ENCODE data around the gene F9.
"Not testable (repeated sequence)": the region's sequence is repeated elsewhere in the genome, so short reads cannot be mapped to it uniquely, and the experiment has no call there.

Gene F9

GRCh38 chrX:139530550-139530949, at the start of gene F9:
TSS of gene F9 (plus strand) at chrX:139530739. CDS start at chrX:139530765, 26 bp downstream.
- no peak for DNase-seq

DNA sequence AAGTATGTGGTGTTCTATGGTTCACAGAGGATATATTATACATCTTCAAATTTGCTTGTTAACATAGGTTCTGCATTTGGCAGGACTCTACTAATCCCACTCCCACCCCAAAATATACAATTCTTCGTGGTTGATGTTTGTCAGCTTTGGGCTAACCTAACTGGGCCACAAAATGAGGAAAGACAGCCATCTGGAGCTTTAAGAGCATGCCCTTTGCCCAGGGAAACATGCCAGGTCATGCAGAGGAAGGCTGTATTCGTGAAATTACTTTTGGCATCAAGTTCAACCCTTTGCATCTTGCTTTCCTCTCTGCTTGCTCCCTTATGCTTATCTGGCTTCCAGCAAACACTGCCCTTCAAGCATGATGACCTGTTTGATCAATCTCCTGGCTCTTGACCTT, 46.8 kb upstream of the F9 start:
- DNase-seq = no peak

DNA sequence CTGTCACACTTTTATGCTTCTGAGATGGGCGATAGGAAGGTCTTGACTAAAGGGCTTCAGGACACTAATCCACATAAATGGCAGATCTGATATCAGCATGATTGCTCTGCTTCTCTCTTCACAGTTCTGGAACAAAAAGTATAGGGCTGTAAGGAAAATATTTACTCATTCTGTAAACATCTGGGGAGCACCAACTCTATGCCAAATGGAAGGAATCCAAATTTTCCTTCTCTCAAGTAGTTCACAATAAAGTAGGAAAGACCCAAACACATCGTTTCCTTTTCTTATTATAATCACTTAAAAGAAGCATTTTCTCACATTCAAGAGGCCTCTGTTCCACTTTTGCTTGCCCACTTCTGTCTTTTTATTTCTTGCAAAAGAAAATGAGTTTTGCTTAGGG, 45.9 kb upstream of the F9 start:
- DNase-seq = no peak

GRCh38 chrX:139495324-139495723, 35.2 kb upstream of the F9 start:
- DNase-seq = no peak

GRCh38 chrX:139506333-139506732, 24.2 kb upstream of the F9 start:
- no peak for DNase-seq

GRCh38 chrX:139508099-139508498, 22.4 kb upstream of the F9 start:
- DNase-seq = no peak

DNA sequence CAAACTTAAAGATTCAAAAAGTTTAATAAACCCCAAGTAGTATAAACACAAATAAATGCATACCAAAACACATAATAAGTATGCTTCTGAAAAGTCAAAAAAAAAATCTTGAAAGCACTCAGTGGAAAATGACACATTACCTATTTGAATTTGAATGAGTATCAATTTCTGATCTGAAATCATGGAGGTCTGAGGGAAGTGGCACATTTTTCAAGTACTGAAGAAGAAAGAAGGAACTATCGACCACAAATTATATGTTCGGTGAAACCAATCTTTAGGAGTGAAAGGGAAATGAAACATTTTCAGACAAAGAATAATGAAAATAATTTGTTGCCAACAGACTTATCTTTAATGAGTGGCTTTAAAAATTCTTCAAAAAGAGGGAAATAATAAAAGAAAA, 12.1 kb upstream of the F9 start:
- DNase-seq = no peak

DNA sequence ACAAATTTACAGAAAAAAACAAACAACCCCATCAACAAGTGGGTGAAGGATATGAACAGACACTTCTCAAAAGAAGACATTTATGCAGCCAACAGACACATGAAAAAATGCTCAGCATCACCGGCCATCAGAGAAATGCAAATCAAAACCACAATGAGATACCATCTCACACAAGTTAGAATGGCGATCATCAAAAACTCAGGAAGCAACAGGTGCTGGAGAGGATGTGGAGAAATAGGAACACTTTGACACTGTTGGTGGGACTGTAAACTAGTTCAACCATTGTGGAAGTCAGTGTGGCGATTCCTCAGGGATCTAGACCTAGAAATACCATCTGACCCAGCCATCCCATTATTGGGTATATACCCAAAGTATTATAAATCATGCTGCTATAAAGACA, 1.7 kb upstream of the F9 start:
- DNase-seq = not testable (repeated sequence)

DNA sequence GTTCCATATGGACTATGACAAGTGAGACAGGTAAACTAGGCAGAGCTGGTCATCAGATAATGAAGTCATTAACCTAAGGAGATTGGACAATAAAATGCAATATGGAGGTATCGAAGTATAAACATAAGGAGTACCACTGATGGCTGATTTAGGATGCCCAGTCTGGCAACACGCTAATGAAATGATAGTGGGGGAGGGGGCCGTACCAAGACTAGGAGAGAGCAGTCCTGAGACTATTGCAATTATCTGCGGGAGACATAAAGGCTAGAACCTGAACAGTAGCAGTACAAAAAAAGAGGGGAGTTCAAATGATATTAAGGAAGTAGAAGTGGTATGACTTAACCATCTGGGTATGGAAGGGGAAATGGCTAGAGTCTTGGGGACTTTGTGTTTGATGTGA, 2.3 kb downstream of the F9 start:
- DNase-seq = no peak

DNA sequence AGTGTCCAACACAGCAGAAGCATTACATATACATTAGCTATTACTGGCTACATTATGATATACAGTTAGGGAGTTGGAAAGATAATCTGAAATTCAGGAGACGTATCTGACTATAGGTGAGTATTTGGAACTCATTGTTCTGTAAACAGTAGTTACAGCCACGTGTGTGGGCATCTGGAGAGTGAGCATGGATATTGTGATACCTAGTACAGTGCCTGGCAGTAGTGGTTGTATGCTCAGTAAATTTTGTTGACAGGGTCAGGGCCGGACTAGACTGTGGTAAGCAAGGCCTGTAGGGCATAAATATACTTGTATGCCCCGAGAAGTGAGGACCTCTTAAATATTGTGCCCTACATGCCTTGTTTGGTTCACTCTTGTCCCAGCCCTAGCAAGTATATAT, 2.9 kb downstream of the F9 start:
- no peak for DNase-seq

GRCh38 chrX:139538907-139539790, 8.6 kb downstream of the F9 start:
- DNase-seq = no peak

DNA sequence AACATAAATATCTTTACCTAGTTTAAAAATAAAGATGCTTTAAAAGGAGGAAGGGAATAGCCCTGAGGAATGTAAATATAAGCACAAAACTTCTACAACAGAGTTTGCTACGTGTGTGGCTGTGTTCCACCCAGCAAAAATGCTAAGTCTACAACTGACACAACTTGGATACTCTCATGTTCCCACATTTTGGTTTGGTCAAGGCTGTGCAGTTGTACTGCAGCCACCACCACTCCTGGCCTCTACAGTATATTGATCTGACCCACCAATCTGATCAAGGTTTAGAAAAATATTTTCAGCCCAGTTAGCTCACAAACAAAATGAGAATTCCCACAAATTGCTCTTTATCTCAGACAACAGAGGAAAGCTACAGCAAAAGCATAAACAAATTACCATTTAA, 12.1 kb downstream of the F9 start:
- no peak for DNase-seq

- no peak for DNase-seq
These were observed 13.4 kb downstream of the F9 start for GRCh38 chrX:139543920-139544319.

DNA sequence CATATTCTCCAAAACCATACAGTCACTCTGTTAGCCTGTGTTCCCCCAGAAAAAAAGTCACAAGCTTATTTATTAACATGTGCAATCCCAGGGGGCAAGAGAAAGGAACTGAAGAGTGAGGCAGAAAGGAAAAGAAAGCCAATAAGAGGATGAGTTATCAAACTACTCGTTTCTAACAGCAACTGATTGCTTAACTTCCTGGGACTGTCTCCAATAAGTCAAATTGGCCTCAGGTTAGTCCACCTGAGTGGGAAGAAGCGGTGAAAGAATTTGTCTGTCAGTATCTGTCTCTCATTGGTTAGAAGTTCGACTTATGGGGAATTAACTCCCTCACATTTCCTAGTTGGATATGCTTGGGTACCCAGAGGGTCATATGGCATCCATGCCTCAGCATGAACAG, 14.1 kb downstream of the F9 start:
- DNase-seq = no peak

- no peak for DNase-seq
These were observed 23.8 kb downstream of the F9 start for GRCh38 chrX:139554376-139554775.

GRCh38 chrX:139554991-139555675, 24.6 kb downstream of the F9 start:
- no peak for DNase-seq

DNA sequence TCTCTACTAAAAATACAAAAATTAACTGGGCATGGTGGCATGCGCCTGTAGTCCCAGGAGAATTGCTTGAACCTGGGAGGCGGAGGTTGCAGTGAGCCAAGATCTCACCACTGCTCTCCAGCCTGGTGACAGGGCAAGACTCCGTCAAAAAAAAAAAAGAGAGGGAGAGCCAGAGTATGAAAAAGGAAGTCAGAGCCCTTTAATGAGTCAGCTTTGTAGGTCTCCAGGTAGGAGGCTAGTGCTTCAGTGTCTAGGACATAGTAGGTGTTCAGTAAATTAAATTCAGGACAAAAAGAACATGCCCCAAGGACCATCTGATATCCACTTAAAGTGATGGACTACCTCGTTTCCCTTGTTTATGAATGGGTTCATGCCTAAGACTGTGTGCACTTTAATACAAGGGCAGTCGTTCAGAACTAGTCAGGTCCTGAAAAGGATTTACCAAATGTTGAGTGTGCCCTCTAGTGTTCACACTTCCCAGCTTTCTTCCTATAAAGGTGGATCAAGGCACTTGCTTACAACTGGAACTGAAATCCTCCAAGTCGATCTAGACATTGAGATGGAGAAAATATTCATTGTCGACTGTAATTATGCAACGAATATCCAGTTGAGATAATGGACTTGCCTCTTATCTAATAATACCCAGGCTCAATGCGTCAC, 29.0 kb downstream of the F9 start:
- DNase-seq = peak; percentile 31

- peak; percentile 15 for DNase-seq
These were observed 29.7 kb downstream of the F9 start for GRCh38 chrX:139560221-139560620.

- DNase-seq = no peak
These were observed 32.7 kb downstream of the F9 start for GRCh38 chrX:139563251-139563650.

- no peak for DNase-seq
These were observed 36.4 kb downstream of the F9 start for GRCh38 chrX:139566981-139567380.

GRCh38 chrX:139581068-139581467, 50.5 kb downstream of the F9 start:
- no peak for DNase-seq

GRCh38 chrX:139585613-139586012, 55.1 kb downstream of the F9 start:
- no peak for DNase-seq

DNA sequence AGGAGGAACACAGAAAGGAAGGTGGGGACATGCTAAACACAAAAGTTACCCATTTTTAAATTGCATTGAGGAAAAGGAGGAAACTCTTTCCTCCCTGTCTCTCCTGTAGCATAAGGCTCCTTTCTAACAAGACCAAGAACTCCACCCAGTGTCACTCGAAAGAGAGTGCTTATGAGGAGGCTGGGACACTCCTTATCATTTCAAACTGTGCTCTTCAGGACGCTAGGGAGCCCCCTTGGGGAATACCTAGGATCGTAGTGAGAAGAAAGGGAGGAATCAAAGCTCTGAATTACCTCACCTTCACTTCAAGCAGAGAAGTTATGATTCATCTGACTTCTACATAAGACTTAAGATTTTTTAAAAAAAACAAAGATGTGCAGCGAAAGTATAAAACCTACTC, 65.5 kb downstream of the F9 start:
- DNase-seq = no peak

DNA sequence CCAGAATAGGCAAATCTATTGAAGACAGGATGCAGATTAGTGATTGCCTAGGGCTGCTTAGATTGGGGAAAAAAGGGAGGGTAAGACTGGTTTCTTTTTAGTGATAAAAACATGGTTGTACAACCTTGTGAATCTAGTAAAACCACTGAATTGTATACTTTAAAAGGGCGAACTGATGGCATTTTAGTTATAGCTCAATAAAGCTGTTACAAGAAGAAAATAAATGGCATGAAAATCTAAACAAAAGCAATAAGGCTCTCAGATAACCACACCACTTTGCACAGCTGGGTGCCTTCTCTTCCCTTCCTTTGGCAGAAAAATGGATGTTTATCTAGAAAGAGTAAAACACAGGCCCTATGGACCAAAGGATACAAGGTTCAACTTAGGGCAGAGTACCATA, 69.6 kb downstream of the F9 start:
- no peak for DNase-seq
